ENCODE measurements around the gene CTXND2.
"Not testable (repeated sequence)": the region's sequence is repeated elsewhere in the genome, so short reads cannot be mapped to it uniquely, and the experiment has no call there.

The CTXND2 gene

GRCh38 chr1:150893336-150893913 lies 6.5 kb downstream of the CTXND2 start:
- no peak for DNase-seq (ENCODE audit: low read depth)

- DNase-seq (ENCODE audit: low read depth) = no peak
Measured at GRCh38 chr1:150895618-150896017, 8.7 kb downstream of the CTXND2 start.

- DNase-seq (ENCODE audit: low read depth) = not testable (repeated sequence)
Measured at GRCh38 chr1:150899795-150900194, 12.9 kb downstream of the CTXND2 start.

GRCh38 chr1:150902346-150902745 lies 15.4 kb downstream of the CTXND2 start:
- DNase-seq (ENCODE audit: low read depth) = no peak

- DNase-seq (ENCODE audit: low read depth) = no peak
Measured at GRCh38 chr1:150902751-150903150, 15.8 kb downstream of the CTXND2 start.

GRCh38 chr1:150905301-150905700 lies 18.4 kb downstream of the CTXND2 start:
- DNase-seq (ENCODE audit: low read depth) = no peak

GRCh38 chr1:150906329-150906728 lies 19.4 kb downstream of the CTXND2 start:
- no peak for DNase-seq (ENCODE audit: low read depth)

- no peak for DNase-seq (ENCODE audit: low read depth)
Measured at GRCh38 chr1:150906813-150907212, 19.9 kb downstream of the CTXND2 start.

GRCh38 chr1:150909585-150910180 lies 22.7 kb downstream of the CTXND2 start:
- no peak for DNase-seq (ENCODE audit: low read depth)

- DNase-seq (ENCODE audit: low read depth) = no peak
Measured at GRCh38 chr1:150912623-150913022, 25.7 kb downstream of the CTXND2 start.

GRCh38 chr1:150917387-150917786 lies 30.5 kb downstream of the CTXND2 start:
- DNase-seq (ENCODE audit: low read depth) = no peak

GRCh38 chr1:150922519-150922975 lies 35.6 kb downstream of the CTXND2 start:
- DNase-seq (ENCODE audit: low read depth) = peak; percentile 75

- no peak for DNase-seq (ENCODE audit: low read depth)
Measured at GRCh38 chr1:150925080-150925479, 38.1 kb downstream of the CTXND2 start.

- DNase-seq (ENCODE audit: low read depth) = peak; percentile 94
Measured at GRCh38 chr1:150926097-150926741, 39.3 kb downstream of the CTXND2 start, which contains the start of gene SETDB1. SETDB1 (plus strand) TSS chr1:150926363; CDS start chr1:150927715, 1,352 bp downstream.

GRCh38 chr1:150927624-150928023 lies 40.7 kb downstream of the CTXND2 start:
- DNase-seq (ENCODE audit: low read depth) = no peak

GRCh38 chr1:150928286-150928685 lies 41.4 kb downstream of the CTXND2 start:
- DNase-seq (ENCODE audit: low read depth) = no peak

GRCh38 chr1:150928775-150929174 lies 41.8 kb downstream of the CTXND2 start:
- not testable (repeated sequence) for DNase-seq (ENCODE audit: low read depth)

- DNase-seq (ENCODE audit: low read depth) = no peak
Measured at GRCh38 chr1:150931773-150932172, 44.8 kb downstream of the CTXND2 start.

- DNase-seq (ENCODE audit: low read depth) = no peak
Measured at GRCh38 chr1:150944856-150945255, 57.9 kb downstream of the CTXND2 start.

- DNase-seq (ENCODE audit: low read depth) = no peak
Measured at GRCh38 chr1:150954708-150955107, 67.8 kb downstream of the CTXND2 start.

- DNase-seq (ENCODE audit: low read depth) = no peak
Measured at GRCh38 chr1:150955280-150955679, 68.3 kb downstream of the CTXND2 start.

GRCh38 chr1:150957666-150958065 lies 70.7 kb downstream of the CTXND2 start:
- DNase-seq (ENCODE audit: low read depth) = no peak

GRCh38 chr1:150960646-150961045 lies 73.7 kb downstream of the CTXND2 start:
- DNase-seq (ENCODE audit: low read depth) = no peak

Data from fibroblast of the conjunctiva (primary cell).